Measurements from ENCODE around the gene CRACR2A.

CRACR2A gene

GRCh38 chr12:3683670-3684069, 69.2 kb downstream of the CRACR2A start:
- Histone ChIP-seq H3K36me3 (ENCODE audit: insufficient read depth, low read length) (peaks cover 30% of the 10 kb centered on the region), H3K4me3 (ENCODE audit: low read depth, low read length, poor library complexity, severe bottlenecking) (no peak overlapping the region), H4K20me1 (ENCODE audit: insufficient read depth, low read length) (no peaks in the 10 kb centered on the region), H3K4me2 (ENCODE audit: low read length) (no peak overlapping the region), H3K79me2 (ENCODE audit: insufficient read depth, low read length) (no peaks in the 10 kb centered on the region), H3K27ac (ENCODE audit: low read depth, low read length, poor library complexity, severe bottlenecking) (no peak overlapping the region), H3K4me1 (ENCODE audit: insufficient read depth, low read length, severe bottlenecking) (no peaks in the 10 kb centered on the region), H3F3A (ENCODE audit: insufficient read depth, low read length) (no peaks in the 10 kb centered on the region), H3K27me3 (ENCODE audit: insufficient read depth, low read length) (no peaks in the 10 kb centered on the region), H2AFZ (ENCODE audit: low read length) (no peak overlapping the region), H3K9me3 (ENCODE audit: low read length) (no peaks in the 10 kb centered on the region), H3K9ac (ENCODE audit: low read length) (no peak overlapping the region), H3K9me2 (ENCODE audit: low read depth, low read length) (no peaks in the 10 kb centered on the region)
- no peak for TF ChIP-seq CTCF (IDR thresholded peaks at IDR 0.05; ENCODE audit: low read length)
- TF ChIP-seq EZH2 (IDR thresholded peaks at IDR 0.05; ENCODE audit: borderline replicate concordance, low read length), result no peak

- TF ChIP-seq CTCF (IDR thresholded peaks at IDR 0.05; ENCODE audit: low read length) (no peak), EZH2 (IDR thresholded peaks at IDR 0.05; ENCODE audit: borderline replicate concordance, low read length) (no peak)
- H3F3A ChIP-seq (ENCODE audit: insufficient read depth, low read length), result no peaks in the 10 kb centered on the region
- H3K36me3 ChIP-seq (ENCODE audit: insufficient read depth, low read length), result peaks cover 41% of the 10 kb centered on the region
- no peaks in the 10 kb centered on the region for H3K9me3 ChIP-seq (ENCODE audit: low read length)
- no peaks in the 10 kb centered on the region for H3K79me2 ChIP-seq (ENCODE audit: insufficient read depth, low read length)
- no peaks in the 10 kb centered on the region for H3K27me3 ChIP-seq (ENCODE audit: insufficient read depth, low read length)
- H2AFZ ChIP-seq (ENCODE audit: low read length), result no peak overlapping the region
- H3K9ac ChIP-seq (ENCODE audit: low read length), result no peak overlapping the region
- no peaks in the 10 kb centered on the region for H3K4me1 ChIP-seq (ENCODE audit: insufficient read depth, low read length, severe bottlenecking)
- no peak overlapping the region for H3K4me2 ChIP-seq (ENCODE audit: low read length)
- H4K20me1 ChIP-seq (ENCODE audit: insufficient read depth, low read length), result no peaks in the 10 kb centered on the region
- no peaks in the 10 kb centered on the region for H3K9me2 ChIP-seq (ENCODE audit: low read depth, low read length)
- H3K4me3 ChIP-seq (ENCODE audit: low read depth, low read length, poor library complexity, severe bottlenecking), result no peak overlapping the region
- H3K27ac ChIP-seq (ENCODE audit: low read depth, low read length, poor library complexity, severe bottlenecking), result no peak overlapping the region
Observed at GRCh38 chr12:3681595-3682061, 71.3 kb downstream of the CRACR2A start.

- no peaks in the 10 kb centered on the region for H3F3A ChIP-seq (ENCODE audit: insufficient read depth, low read length)
- no peak for TF ChIP-seq CTCF (IDR thresholded peaks at IDR 0.05; ENCODE audit: low read length)
- no peak overlapping the region for H3K4me2 ChIP-seq (ENCODE audit: low read length)
- peaks cover 41% of the 10 kb centered on the region for H3K36me3 ChIP-seq (ENCODE audit: insufficient read depth, low read length)
- no peak overlapping the region for H2AFZ ChIP-seq (ENCODE audit: low read length)
- H3K9me3 ChIP-seq (ENCODE audit: low read length), result no peaks in the 10 kb centered on the region
- H3K27me3 ChIP-seq (ENCODE audit: insufficient read depth, low read length), result no peaks in the 10 kb centered on the region
- no peaks in the 10 kb centered on the region for H4K20me1 ChIP-seq (ENCODE audit: insufficient read depth, low read length)
- no peaks in the 10 kb centered on the region for H3K9me2 ChIP-seq (ENCODE audit: low read depth, low read length)
- H3K4me1 ChIP-seq (ENCODE audit: insufficient read depth, low read length, severe bottlenecking), result no peaks in the 10 kb centered on the region
- no peak overlapping the region for H3K27ac ChIP-seq (ENCODE audit: low read depth, low read length, poor library complexity, severe bottlenecking)
- H3K4me3 ChIP-seq (ENCODE audit: low read depth, low read length, poor library complexity, severe bottlenecking), result no peak overlapping the region
- H3K9ac ChIP-seq (ENCODE audit: low read length), result no peak overlapping the region
- no peaks in the 10 kb centered on the region for H3K79me2 ChIP-seq (ENCODE audit: insufficient read depth, low read length)
Observed at GRCh38 chr12:3680919-3681594, 71.9 kb downstream of the CRACR2A start.

Measured in OCI-LY1 (cell line).